GM19099 (cell line): ENCODE data around the gene PGRMC1.

Experiments used
- POLR2A ChIP-seq: IDR thresholded peaks from 3 replicates; pipeline ENCODE4 v1.6.1; 2011; ENCODE audit warnings: low read depth; ENCODE audit not compliant: insufficient read length; ENCODE audit errors: extremely low read depth

PGRMC1 gene

GRCh38 chrX:119228512-119229252 lies 7.4 kb upstream of the PGRMC1 start:
- TF ChIP-seq POLR2A: no peak

GRCh38 chrX:119229253-119229615 lies 6.9 kb upstream of the PGRMC1 start:
- TF ChIP-seq POLR2A: no peak

GRCh38 chrX:119230850-119231249 lies 5.2 kb upstream of the PGRMC1 start:
- no peak for TF ChIP-seq POLR2A

DNA sequence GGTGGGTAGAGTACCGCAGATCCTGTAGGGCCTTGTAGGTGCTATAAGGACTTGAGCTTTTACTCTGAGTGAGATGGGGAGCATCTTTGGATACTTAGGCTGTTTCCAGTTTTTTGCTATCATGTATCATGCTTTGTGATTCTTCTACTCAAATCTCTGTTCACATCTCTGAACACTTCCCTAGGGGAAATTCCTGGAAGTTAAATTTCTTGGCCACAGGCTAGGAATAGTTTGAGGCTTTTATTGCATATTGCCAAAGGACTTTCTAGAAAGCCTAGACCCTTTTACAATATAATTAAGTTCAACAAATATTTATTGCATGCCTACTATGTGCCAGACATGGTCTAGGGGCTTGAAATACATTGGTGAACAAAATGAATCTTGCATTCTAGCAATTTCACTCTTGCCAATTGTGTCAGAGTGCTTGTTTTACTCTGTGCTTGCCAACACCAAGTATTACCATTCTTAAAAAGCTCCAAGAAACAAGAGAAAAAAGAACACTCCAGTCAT lies 4.1 kb upstream of the PGRMC1 start:
- TF ChIP-seq POLR2A: no peak

- TF ChIP-seq POLR2A: no peak
These were observed 1.0 kb upstream of the PGRMC1 start for GRCh38 chrX:119235051-119235511.

DNA sequence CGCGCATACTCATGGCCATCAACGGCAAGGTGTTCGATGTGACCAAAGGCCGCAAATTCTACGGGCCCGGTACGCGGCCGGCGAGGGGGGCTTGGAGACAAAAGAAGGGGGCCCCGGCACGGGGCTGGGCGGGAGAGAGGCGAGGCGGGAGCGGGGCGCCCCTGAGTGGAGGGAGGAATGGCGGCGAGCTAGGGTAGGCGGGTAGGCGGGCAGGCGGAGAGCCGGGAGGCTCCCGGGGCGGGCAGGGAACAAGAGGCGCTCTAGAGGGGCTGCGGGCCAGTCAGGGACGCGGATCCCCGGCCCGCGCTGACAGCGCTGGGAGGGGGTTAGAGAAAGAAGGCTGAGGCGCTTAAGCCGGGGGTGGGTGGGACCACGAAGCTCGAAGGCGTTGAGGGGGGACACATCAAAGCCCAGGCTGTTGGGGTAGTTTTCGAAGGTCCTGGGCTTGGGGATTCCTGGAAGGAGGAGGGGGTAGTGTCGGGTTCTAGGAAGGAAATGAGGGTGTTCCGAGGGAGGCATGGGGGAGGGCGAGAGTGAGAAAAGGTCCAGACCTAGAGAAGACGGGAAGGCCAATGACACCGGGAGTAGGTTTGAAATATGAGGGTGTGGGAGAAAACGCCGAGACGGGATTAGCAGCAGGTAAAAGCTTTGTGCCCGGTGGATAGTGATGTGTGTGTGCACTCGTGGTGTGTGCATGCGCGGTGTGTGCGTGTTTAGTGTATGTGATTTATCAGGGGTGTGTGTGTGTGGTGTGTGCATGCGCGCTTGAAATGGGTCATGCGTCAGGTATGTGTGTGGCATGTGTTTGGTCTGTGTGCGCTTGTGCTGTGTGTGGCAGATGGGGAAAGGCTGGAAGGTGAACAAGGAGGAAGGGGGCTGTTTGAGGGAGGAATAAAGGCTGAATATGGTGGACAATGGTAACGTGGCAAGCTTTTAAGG lies 807 bp downstream of the PGRMC1 start:
- no peak for TF ChIP-seq POLR2A

GRCh38 chrX:119237562-119237942 lies 1.5 kb downstream of the PGRMC1 start:
- TF ChIP-seq POLR2A: no peak

DNA sequence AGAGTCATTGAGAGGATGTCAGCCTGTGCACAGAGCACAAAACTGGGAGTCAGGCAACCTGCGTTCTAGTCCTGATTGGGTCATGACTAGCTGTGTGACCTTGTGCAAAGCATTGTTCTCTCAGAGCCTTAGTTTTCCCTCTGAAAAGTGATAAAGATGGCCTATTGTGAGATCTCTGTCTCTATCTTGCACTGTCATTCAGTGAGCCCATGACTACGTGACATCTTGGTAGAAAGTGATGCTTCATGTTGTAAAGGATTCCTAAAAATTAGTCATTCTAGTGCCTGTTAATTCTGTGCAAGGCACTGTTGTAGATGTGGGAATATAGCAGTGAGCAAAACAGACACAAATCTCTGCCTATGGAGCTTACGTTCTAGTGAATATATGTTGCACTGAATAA lies 2.5 kb downstream of the PGRMC1 start:
- no peak for TF ChIP-seq POLR2A

- TF ChIP-seq POLR2A: no peak
These were observed 4.3 kb downstream of the PGRMC1 start for GRCh38 chrX:119240356-119240755.

GRCh38 chrX:119247702-119248101 lies 11.6 kb downstream of the PGRMC1 start:
- no peak for TF ChIP-seq POLR2A

- TF ChIP-seq POLR2A: no peak
These were observed 13.8 kb downstream of the PGRMC1 start for GRCh38 chrX:119249891-119250290.

DNA sequence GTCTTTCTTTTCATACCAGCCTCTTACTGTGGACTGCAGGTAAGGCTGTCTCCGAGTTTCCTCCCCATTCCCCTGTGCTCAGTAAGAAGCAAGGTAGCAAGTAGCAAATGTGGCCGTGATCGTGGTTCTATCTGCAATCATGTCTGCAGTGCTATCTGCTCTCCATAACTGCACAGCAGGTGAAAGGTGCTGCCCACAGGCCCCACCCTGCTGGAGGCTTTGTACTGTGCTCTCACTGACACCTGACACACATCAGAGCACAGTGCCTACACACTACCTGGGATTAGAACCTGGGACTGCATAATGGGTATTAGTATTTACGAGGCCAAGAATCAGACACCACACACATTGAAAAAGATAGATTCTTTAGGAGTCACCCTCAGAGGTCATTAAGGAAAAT lies 15.3 kb downstream of the PGRMC1 start:
- TF ChIP-seq POLR2A: no peak

DNA sequence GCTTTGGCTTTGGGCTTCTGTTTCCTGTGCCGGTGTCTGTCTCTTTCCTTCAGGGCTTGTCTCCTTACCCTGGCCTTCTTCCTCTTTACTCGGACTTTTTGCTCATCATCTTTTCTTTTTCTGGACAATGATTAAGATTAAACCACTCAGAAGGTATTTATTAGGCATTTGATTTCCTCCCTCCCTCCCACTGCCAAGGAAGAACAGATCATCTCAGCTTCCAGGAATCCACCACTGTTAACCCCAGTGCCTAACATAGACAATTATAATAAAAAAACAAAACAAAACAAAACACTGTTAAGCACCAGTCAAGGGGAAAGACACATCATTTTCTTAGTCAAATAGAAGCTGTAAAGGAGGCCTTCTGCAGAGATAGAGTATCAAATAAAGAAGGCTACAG lies 16.6 kb downstream of the PGRMC1 start:
- no peak for TF ChIP-seq POLR2A

DNA sequence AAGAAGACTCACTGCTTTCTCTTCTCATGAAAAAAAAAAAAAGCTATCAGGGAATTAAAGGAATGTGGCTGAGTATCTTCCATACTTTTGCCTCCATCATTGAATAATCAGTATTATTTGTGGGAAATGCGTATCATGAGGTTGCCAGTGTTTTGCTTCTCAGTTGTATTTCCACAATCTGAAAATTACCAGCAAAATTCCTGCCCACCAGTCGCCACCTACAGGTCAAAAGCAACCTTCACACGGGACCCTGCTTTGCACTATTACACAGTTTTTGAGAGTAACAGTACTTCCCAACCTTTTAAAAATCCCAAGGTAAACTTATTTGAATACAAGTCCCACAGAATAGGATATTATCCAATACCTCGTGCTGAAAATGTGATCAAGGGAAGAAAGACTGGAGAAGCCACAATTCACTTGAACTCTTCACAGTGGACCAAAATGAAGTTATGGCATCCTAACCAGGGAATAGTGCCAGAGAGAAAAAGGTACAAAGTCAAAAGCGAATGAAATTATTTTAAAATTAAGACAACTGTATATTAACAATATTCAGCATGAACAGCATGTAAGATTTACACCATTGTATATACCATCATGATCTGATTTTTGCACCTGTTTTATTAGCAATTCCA lies 30.4 kb downstream of the PGRMC1 start:
- no peak for TF ChIP-seq POLR2A

- TF ChIP-seq POLR2A: no peak
These were observed 36.9 kb downstream of the PGRMC1 start for GRCh38 chrX:119272882-119273419.
